ENCODE results near the gene PCNT.

PCNT gene

GRCh38 chr21:46489162-46489663, 165.3 kb downstream of the PCNT start:
- no peaks in the 10 kb centered on the region for H3K27me3 ChIP-seq (ENCODE audit: control insufficient read depth, insufficient read depth, low read length)
- H3K36me3 ChIP-seq (ENCODE audit: control insufficient read depth, low read depth, low read length) = no peaks in the 10 kb centered on the region
- H3K4me3 ChIP-seq (ENCODE audit: low read length) = no peak overlapping the region
- no peak overlapping the region for H3K9ac ChIP-seq (ENCODE audit: low read length)
- H3K9me3 ChIP-seq (ENCODE audit: control insufficient read depth, low read depth, low read length) = no peaks in the 10 kb centered on the region
- H3K27ac ChIP-seq (ENCODE audit: low read length) = no peak overlapping the region
- no peaks in the 10 kb centered on the region for H3K4me1 ChIP-seq (ENCODE audit: control insufficient read depth, low read depth, low read length)

- Histone ChIP-seq H3K27ac (ENCODE audit: low read length) (no peak overlapping the region), H3K27me3 (ENCODE audit: control insufficient read depth, insufficient read depth, low read length) (no peaks in the 10 kb centered on the region), H3K4me1 (ENCODE audit: control insufficient read depth, low read depth, low read length) (no peaks in the 10 kb centered on the region), H3K4me3 (ENCODE audit: low read length) (no peak overlapping the region), H3K9ac (ENCODE audit: low read length) (no peak overlapping the region), H3K9me3 (ENCODE audit: control insufficient read depth, low read depth, low read length) (no peaks in the 10 kb centered on the region), H3K36me3 (ENCODE audit: control insufficient read depth, low read depth, low read length) (no peaks in the 10 kb centered on the region)
Measured at GRCh38 chr21:46489800-46490199, 165.8 kb downstream of the PCNT start.

- Histone ChIP-seq H3K27ac (ENCODE audit: low read length) (no peak overlapping the region), H3K4me1 (ENCODE audit: control insufficient read depth, low read depth, low read length) (no peaks in the 10 kb centered on the region), H3K27me3 (ENCODE audit: control insufficient read depth, insufficient read depth, low read length) (no peaks in the 10 kb centered on the region), H3K4me3 (ENCODE audit: low read length) (no peak overlapping the region), H3K36me3 (ENCODE audit: control insufficient read depth, low read depth, low read length) (no peaks in the 10 kb centered on the region), H3K9ac (ENCODE audit: low read length) (no peak overlapping the region), H3K9me3 (ENCODE audit: control insufficient read depth, low read depth, low read length) (no peaks in the 10 kb centered on the region)
Measured at GRCh38 chr21:46491553-46491952, 167.6 kb downstream of the PCNT start.

GRCh38 chr21:46492851-46493250, 168.9 kb downstream of the PCNT start:
- no peak overlapping the region for H3K27ac ChIP-seq (ENCODE audit: low read length)
- H3K9me3 ChIP-seq (ENCODE audit: control insufficient read depth, low read depth, low read length) = no peaks in the 10 kb centered on the region
- H3K27me3 ChIP-seq (ENCODE audit: control insufficient read depth, insufficient read depth, low read length) = no peaks in the 10 kb centered on the region
- H3K9ac ChIP-seq (ENCODE audit: low read length) = no peak overlapping the region
- no peaks in the 10 kb centered on the region for H3K4me1 ChIP-seq (ENCODE audit: control insufficient read depth, low read depth, low read length)
- H3K36me3 ChIP-seq (ENCODE audit: control insufficient read depth, low read depth, low read length) = peaks cover 4% of the 10 kb centered on the region
- no peak overlapping the region for H3K4me3 ChIP-seq (ENCODE audit: low read length)

- no peaks in the 10 kb centered on the region for H3K4me1 ChIP-seq (ENCODE audit: control insufficient read depth, low read depth, low read length)
- H3K27me3 ChIP-seq (ENCODE audit: control insufficient read depth, insufficient read depth, low read length) = no peaks in the 10 kb centered on the region
- H3K4me3 ChIP-seq (ENCODE audit: low read length) = no peak overlapping the region
- no peaks in the 10 kb centered on the region for H3K9me3 ChIP-seq (ENCODE audit: control insufficient read depth, low read depth, low read length)
- H3K36me3 ChIP-seq (ENCODE audit: control insufficient read depth, low read depth, low read length) = peaks cover 14% of the 10 kb centered on the region
- H3K9ac ChIP-seq (ENCODE audit: low read length) = no peak overlapping the region
- no peak overlapping the region for H3K27ac ChIP-seq (ENCODE audit: low read length)
Measured at GRCh38 chr21:46493828-46494227, 169.9 kb downstream of the PCNT start.

All from iPS-18a (cell line).